PFSK-1 (cell line): Measurements from ENCODE around the gene PCDHGA6.

Experiments used
- SIN3A ChIP-seq: IDR thresholded peaks from 2 replicates; pipeline ENCODE4 v1.6.1; 2012; ENCODE audit warnings: mild to moderate bottlenecking, low read length, moderate library complexity, borderline replicate concordance; ENCODE audit not compliant: insufficient read depth
- TF ChIP-seq, protein P1 (sequence below), 2 experiments: IDR thresholded peaks; 2 replicates each; pipeline versions ENCODE4 v1.6.1 to v1.8.0; 2011 to 2012; ENCODE audit warnings: low read depth in 2 of 2, low read length in 2 of 2, control low read depth in 1 of 2, inconsistent platforms in 1 of 2, mild to moderate bottlenecking in 1 of 2, moderate library complexity in 1 of 2; ENCODE audit not compliant: insufficient read depth in 1 of 2

- no peak for TF ChIP-seq SIN3A
- TF ChIP-seq, protein P1, sequence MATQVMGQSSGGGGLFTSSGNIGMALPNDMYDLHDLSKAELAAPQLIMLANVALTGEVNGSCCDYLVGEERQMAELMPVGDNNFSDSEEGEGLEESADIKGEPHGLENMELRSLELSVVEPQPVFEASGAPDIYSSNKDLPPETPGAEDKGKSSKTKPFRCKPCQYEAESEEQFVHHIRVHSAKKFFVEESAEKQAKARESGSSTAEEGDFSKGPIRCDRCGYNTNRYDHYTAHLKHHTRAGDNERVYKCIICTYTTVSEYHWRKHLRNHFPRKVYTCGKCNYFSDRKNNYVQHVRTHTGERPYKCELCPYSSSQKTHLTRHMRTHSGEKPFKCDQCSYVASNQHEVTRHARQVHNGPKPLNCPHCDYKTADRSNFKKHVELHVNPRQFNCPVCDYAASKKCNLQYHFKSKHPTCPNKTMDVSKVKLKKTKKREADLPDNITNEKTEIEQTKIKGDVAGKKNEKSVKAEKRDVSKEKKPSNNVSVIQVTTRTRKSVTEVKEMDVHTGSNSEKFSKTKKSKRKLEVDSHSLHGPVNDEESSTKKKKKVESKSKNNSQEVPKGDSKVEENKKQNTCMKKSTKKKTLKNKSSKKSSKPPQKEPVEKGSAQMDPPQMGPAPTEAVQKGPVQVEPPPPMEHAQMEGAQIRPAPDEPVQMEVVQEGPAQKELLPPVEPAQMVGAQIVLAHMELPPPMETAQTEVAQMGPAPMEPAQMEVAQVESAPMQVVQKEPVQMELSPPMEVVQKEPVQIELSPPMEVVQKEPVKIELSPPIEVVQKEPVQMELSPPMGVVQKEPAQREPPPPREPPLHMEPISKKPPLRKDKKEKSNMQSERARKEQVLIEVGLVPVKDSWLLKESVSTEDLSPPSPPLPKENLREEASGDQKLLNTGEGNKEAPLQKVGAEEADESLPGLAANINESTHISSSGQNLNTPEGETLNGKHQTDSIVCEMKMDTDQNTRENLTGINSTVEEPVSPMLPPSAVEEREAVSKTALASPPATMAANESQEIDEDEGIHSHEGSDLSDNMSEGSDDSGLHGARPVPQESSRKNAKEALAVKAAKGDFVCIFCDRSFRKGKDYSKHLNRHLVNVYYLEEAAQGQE (IDR thresholded peaks at IDR 0.05; ENCODE audit: insufficient read depth in 1 of 2, low read depth in 2 of 2, low read length in 2 of 2), result no peak
These were observed 29.7 kb downstream of the PCDHGA6 start for GRCh38 chr5:141403387-141403786.
